ENCODE results near the gene MYRIP.

The MYRIP gene

DNA sequence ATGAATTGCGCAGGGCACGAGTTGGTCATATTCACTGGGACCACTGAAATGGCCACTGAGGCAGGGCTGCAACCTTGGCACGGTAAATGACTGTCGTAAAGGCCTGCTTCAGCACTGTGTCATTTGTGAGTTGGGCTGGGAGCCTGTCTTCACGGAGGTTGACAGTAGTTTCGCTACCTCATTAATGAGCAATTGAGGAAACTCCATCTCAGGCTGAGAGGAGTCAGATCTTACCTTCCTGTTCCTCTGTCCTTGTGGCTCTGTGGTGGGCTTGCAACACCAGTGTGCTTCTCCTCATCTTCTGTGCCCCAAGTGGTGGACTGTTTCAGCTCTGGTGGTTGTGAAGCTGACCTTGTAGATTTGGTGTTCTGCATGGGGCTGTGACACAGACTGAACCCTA, 420.0 kb downstream of the MYRIP start:
- WGBS: 88% methylated on average over 6 of the region's 6 CpGs
- Histone ChIP-seq H3K9me3 (ENCODE audit: control insufficient read depth, low read length) (no peaks in the 10 kb centered on the region), H3K79me1 (replicated peaks; ENCODE audit: low read length, poor library complexity, severe bottlenecking) (no peaks in the 10 kb centered on the region)

DNA sequence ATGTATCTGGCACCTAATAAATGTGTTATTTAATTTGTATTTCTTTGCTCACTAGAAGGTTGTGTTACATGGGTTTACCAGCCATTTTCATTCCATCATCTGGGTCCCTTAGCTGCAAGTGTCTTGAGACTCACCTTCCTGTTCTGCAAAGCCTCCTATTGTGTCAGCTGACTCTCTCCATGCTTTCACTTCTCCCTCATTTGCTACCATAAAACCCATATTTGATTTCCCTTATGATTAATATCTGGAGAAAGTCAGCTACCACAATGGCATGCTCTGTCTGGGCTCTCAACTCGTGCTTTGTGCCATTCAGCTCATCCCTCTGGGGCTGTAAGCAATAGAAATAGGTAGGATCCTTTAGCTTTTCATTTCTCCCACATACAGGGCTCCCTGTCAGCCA, 420.6 kb downstream of the MYRIP start:
- Histone ChIP-seq H3K4me3 (ENCODE audit: insufficient read depth in 1 of 2, low read depth in 1 of 2, low read length in 2 of 2) (no peak overlapping the region), H3K27me3 (ENCODE audit: control insufficient read depth in 1 of 2, insufficient read depth in 1 of 2, low read length in 2 of 2) (peaks cover 0 to 3% of the 10 kb centered on the region in 2 experiments), H3K36me3 (ENCODE audit: control insufficient read depth in 1 of 2, insufficient read depth in 2 of 2, low read depth in 1 of 2, low read length in 2 of 2) (no peaks in the 10 kb centered on the region), H2BK5ac (ENCODE audit: low read depth, low read length, poor library complexity, severe bottlenecking) (no peak overlapping the region), H3K23ac (ENCODE audit: low read length in 2 of 2) (no peak overlapping the region), H3K4ac (ENCODE audit: low read depth in 1 of 2, low read length in 2 of 2) (no peak overlapping the region), H3K9me3 (ENCODE audit: control insufficient read depth, low read length) (no peaks in the 10 kb centered on the region), H2BK12ac (ENCODE audit: low read length in 2 of 2) (no peak overlapping the region), H2AK5ac (ENCODE audit: low read length, severe bottlenecking) (no peak overlapping the region), H3K14ac (ENCODE audit: low read length in 2 of 2) (no peak overlapping the region), H3K18ac (ENCODE audit: low read depth in 1 of 2, low read length in 2 of 2) (no peak overlapping the region), H3K4me1 (ENCODE audit: control insufficient read depth, insufficient read depth, low read depth, low read length) (no peaks in the 10 kb centered on the region), H3K4me2 (ENCODE audit: low read length, poor library complexity, severe bottlenecking) (no peak overlapping the region), H4K8ac (ENCODE audit: low read length) (no peak overlapping the region), H3K9ac (ENCODE audit: low read length) (no peak overlapping the region), H3K27ac (ENCODE audit: low read length, poor library complexity, severe bottlenecking) (no peak overlapping the region), H2AFZ (ENCODE audit: low read depth, low read length) (no peak overlapping the region), H3K79me1 (replicated peaks; ENCODE audit: low read length, poor library complexity, severe bottlenecking) (no peaks in the 10 kb centered on the region), H2BK15ac (ENCODE audit: low read depth, poor library complexity, severe bottlenecking) (no peak overlapping the region), H2BK120ac (ENCODE audit: low read depth, low read length) (no peak overlapping the region), H4K91ac (ENCODE audit: low read length) (no peak overlapping the region)
- WGBS: 30% methylated on average over 1 of the region's 1 CpG
- DNase-seq: no peak

More for the DNA sequence above, 420.0 kb downstream of the MYRIP start:
- Histone ChIP-seq H3K14ac (ENCODE audit: low read length in 2 of 2) (no peak overlapping the region), H3K4me2 (ENCODE audit: low read length, poor library complexity, severe bottlenecking) (no peak overlapping the region), H4K91ac (ENCODE audit: low read length) (no peak overlapping the region), H3K4me1 (ENCODE audit: control insufficient read depth, insufficient read depth, low read depth, low read length) (no peaks in the 10 kb centered on the region), H2AFZ (ENCODE audit: low read depth, low read length) (no peak overlapping the region), H2BK12ac (ENCODE audit: low read length in 2 of 2) (no peak overlapping the region), H2BK15ac (ENCODE audit: low read depth, poor library complexity, severe bottlenecking) (no peak overlapping the region), H3K27ac (ENCODE audit: low read length, poor library complexity, severe bottlenecking) (no peak overlapping the region), H3K27me3 (ENCODE audit: control insufficient read depth in 1 of 2, insufficient read depth in 1 of 2, low read length in 2 of 2) (peaks cover 0 to 3% of the 10 kb centered on the region in 2 experiments), H3K4me3 (ENCODE audit: insufficient read depth in 1 of 2, low read depth in 1 of 2, low read length in 2 of 2) (no peak overlapping the region), H3K4ac (ENCODE audit: low read depth in 1 of 2, low read length in 2 of 2) (no peak overlapping the region), H2BK120ac (ENCODE audit: low read depth, low read length) (no peak overlapping the region), H3K23ac (ENCODE audit: low read length in 2 of 2) (no peak overlapping the region), H4K8ac (ENCODE audit: low read length) (no peak overlapping the region), H2AK5ac (ENCODE audit: low read length, severe bottlenecking) (no peak overlapping the region), H3K18ac (ENCODE audit: low read depth in 1 of 2, low read length in 2 of 2) (no peak overlapping the region), H3K9ac (ENCODE audit: low read length) (no peak overlapping the region), H2BK5ac (ENCODE audit: low read depth, low read length, poor library complexity, severe bottlenecking) (no peak overlapping the region), H3K36me3 (ENCODE audit: control insufficient read depth in 1 of 2, insufficient read depth in 2 of 2, low read depth in 1 of 2, low read length in 2 of 2) (no peaks in the 10 kb centered on the region)
- no peak for DNase-seq

DNA sequence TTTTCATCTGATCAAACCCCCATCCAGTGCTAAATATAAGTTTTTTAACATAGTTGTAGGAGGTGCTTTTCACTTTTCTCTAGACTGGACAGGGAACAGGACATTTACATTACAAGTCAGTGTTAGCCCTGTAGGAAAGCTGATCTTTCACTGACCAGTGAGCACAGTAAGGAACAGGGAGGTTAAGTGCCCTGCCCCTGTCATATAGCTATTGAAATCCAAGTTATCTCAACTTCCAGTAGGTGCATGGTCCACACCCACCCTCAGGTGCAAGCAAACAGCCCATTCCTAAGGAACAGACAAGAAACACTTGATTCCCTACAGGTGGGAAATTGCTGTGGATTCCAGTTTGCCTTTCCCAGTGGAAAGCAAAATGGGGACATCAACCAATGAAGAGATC, 421.0 kb downstream of the MYRIP start:
- Histone ChIP-seq H3K23ac (ENCODE audit: low read length in 2 of 2) (no peak overlapping the region), H3K79me1 (replicated peaks; ENCODE audit: low read length, poor library complexity, severe bottlenecking) (no peaks in the 10 kb centered on the region), H4K8ac (ENCODE audit: low read length) (no peak overlapping the region), H3K9me3 (ENCODE audit: control insufficient read depth, low read length) (no peaks in the 10 kb centered on the region), H2BK5ac (ENCODE audit: low read depth, low read length, poor library complexity, severe bottlenecking) (no peak overlapping the region), H3K4me2 (ENCODE audit: low read length, poor library complexity, severe bottlenecking) (no peak overlapping the region), H4K91ac (ENCODE audit: low read length) (no peak overlapping the region), H3K4ac (ENCODE audit: low read depth in 1 of 2, low read length in 2 of 2) (no peak overlapping the region), H3K36me3 (ENCODE audit: control insufficient read depth in 1 of 2, insufficient read depth in 2 of 2, low read depth in 1 of 2, low read length in 2 of 2) (no peaks in the 10 kb centered on the region), H3K9ac (ENCODE audit: low read length) (no peak overlapping the region), H3K4me1 (ENCODE audit: control insufficient read depth, insufficient read depth, low read depth, low read length) (no peaks in the 10 kb centered on the region), H3K27ac (ENCODE audit: low read length, poor library complexity, severe bottlenecking) (no peak overlapping the region), H3K4me3 (ENCODE audit: insufficient read depth in 1 of 2, low read depth in 1 of 2, low read length in 2 of 2) (no peak overlapping the region), H2AK5ac (ENCODE audit: low read length, severe bottlenecking) (no peak overlapping the region), H2BK15ac (ENCODE audit: low read depth, poor library complexity, severe bottlenecking) (no peak overlapping the region), H2BK120ac (ENCODE audit: low read depth, low read length) (no peak overlapping the region), H2BK12ac (ENCODE audit: low read length in 2 of 2) (no peak overlapping the region), H3K27me3 (ENCODE audit: control insufficient read depth in 1 of 2, insufficient read depth in 1 of 2, low read length in 2 of 2) (peaks cover 0 to 3% of the 10 kb centered on the region in 2 experiments), H2AFZ (ENCODE audit: low read depth, low read length) (no peak overlapping the region), H3K18ac (ENCODE audit: low read depth in 1 of 2, low read length in 2 of 2) (no peak overlapping the region), H3K14ac (ENCODE audit: low read length in 2 of 2) (no peak overlapping the region)
- DNase-seq: no peak

DNA sequence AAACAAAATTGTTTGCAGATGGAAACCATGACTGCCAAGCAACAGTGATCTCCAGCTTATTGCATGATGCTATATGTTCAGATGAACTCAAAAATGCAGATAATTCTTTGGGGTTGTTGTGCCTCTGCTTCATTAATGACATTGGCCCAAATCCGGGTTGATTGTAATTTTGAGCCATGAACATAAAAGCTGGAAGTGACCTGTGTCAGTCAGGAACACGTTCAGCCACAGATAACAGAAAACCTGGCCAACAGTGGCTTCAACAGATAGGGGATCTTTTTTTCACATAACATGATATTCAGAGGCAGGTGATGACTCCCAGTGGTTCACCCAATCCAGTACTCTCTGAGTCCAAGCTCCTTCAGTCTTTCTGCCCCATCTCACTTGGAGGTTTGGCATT, 423.2 kb downstream of the MYRIP start:
- Histone ChIP-seq H2BK15ac (ENCODE audit: low read depth, poor library complexity, severe bottlenecking) (no peak overlapping the region), H2BK120ac (ENCODE audit: low read depth, low read length) (no peak overlapping the region)

More for the DNA sequence above, 423.2 kb downstream of the MYRIP start:
- Histone ChIP-seq H3K4me3 (ENCODE audit: insufficient read depth in 1 of 2, low read depth in 1 of 2, low read length in 2 of 2) (no peak overlapping the region), H3K18ac (ENCODE audit: low read depth in 1 of 2, low read length in 2 of 2) (no peak overlapping the region), H2AFZ (ENCODE audit: low read depth, low read length) (no peak overlapping the region), H3K14ac (ENCODE audit: low read length in 2 of 2) (no peak overlapping the region), H4K8ac (ENCODE audit: low read length) (no peak overlapping the region), H2BK12ac (ENCODE audit: low read length in 2 of 2) (no peak overlapping the region), H3K9me3 (ENCODE audit: control insufficient read depth, low read length) (no peaks in the 10 kb centered on the region), H4K91ac (ENCODE audit: low read length) (no peak overlapping the region), H2BK5ac (ENCODE audit: low read depth, low read length, poor library complexity, severe bottlenecking) (no peak overlapping the region), H3K27ac (ENCODE audit: low read length, poor library complexity, severe bottlenecking) (no peak overlapping the region), H3K23ac (ENCODE audit: low read length in 2 of 2) (no peak overlapping the region), H3K27me3 (ENCODE audit: control insufficient read depth in 1 of 2, insufficient read depth in 1 of 2, low read length in 2 of 2) (peaks cover 0 to 3% of the 10 kb centered on the region in 2 experiments), H2AK5ac (ENCODE audit: low read length, severe bottlenecking) (no peak overlapping the region), H3K79me1 (replicated peaks; ENCODE audit: low read length, poor library complexity, severe bottlenecking) (no peaks in the 10 kb centered on the region), H3K36me3 (ENCODE audit: control insufficient read depth in 1 of 2, insufficient read depth in 2 of 2, low read depth in 1 of 2, low read length in 2 of 2) (no peaks in the 10 kb centered on the region), H3K4ac (ENCODE audit: low read depth in 1 of 2, low read length in 2 of 2) (no peak overlapping the region), H3K9ac (ENCODE audit: low read length) (no peak overlapping the region), H3K4me2 (ENCODE audit: low read length, poor library complexity, severe bottlenecking) (no peak overlapping the region), H3K4me1 (ENCODE audit: control insufficient read depth, insufficient read depth, low read depth, low read length) (no peaks in the 10 kb centered on the region)
- WGBS: 65% methylated on average over 2 of the region's 2 CpGs
- no peak for DNase-seq
